GM04504 (cell line): ENCODE results near the gene APMAP.

Experiments
- DNase-seq: peaks from one replicate; pipeline ENCODE4 v3.0.0-alpha.2; 2012; ENCODE audit warnings: low read depth

The APMAP gene

DNA sequence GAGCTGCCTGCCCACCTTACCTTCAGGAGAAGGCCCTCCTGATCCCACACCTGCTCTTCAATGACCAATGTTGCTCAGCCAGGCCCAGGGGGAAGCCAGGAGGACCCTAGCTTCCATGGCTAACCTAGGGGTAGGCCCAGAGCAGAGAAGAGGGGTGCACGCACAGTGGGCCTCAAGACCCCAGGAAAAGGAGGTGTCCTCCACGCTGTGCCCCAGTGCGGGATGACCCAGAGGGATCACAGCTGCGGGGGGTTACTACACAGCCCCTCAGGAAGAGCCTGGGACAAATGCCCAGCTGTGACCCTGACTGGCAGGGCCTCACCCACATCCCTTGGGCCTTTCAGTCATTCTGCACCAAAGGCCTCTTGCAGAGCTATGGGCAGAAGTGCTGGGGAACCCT is 31.6 kb upstream of the APMAP start:
- DNase-seq: no peak

DNA sequence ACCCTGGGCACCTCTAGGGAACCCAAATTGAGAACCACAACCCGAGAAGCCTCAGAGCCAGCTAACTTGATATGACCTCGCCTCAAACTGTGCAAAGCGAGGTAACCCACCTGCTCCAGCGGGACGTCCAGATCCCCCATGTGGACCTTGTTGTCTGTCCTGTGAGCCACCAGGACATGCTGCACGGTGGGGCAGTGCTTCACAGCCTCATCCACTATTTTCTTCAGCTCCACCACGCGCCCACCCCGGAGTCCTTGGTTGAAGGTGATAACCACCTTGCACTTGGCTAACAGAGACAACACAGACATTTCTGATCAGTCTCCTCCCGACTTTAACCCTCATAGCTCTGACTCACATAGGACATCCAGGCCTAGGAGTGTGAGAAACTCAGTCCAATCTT is 30.8 kb upstream of the APMAP start:
- no peak for DNase-seq

DNA sequence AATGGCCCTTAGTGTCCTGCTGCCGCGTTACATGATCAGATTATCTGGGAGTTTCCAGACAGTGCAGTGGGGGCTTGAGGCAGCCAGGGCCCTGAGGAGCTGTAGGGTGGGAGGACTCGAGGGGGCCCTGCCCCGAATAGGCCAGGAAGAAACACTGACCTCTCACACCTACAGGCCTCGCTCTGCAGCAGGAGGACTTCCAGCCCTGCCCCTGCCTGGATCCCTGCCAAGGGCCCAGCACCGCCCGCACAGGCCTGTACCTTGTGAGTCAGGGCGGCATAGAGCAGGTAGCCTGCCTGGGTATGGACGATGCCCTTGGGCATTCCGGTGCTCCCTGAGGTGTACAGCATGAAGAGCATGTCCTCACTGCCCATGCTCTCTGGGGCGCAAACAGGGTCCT is 30.1 kb upstream of the APMAP start:
- no peak for DNase-seq

GRCh38 chr20:25021336-25021735 is 28.8 kb upstream of the APMAP start:
- DNase-seq: no peak

GRCh38 chr20:25020901-25021301 is 28.4 kb upstream of the APMAP start:
- DNase-seq: no peak

- DNase-seq: no peak
These were observed 27.8 kb upstream of the APMAP start for GRCh38 chr20:25020345-25020744.

- no peak for DNase-seq
These were observed 27.0 kb upstream of the APMAP start for GRCh38 chr20:25019381-25020155.

- no peak for DNase-seq
These were observed 26.3 kb upstream of the APMAP start for GRCh38 chr20:25018841-25019240.

DNA sequence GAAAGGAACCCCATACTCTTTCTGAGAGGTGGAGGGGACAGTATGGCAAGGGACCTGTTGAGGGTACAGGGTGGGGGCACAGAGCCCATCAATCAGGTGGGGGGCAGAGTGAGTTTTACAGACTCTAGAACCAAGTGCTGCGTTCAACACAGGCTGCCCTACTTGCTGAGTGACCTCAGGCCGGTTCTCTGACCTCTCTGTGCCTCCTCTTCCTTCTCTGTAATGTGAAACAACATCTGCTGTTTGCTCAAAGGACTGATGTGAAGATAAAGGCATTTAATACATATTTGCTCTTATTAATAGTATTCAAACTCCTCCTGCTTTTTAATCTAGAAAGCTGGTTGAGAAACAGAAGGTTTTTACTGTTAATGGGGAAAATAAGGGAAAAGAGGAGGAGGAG is 25.9 kb upstream of the APMAP start:
- DNase-seq: no peak

DNA sequence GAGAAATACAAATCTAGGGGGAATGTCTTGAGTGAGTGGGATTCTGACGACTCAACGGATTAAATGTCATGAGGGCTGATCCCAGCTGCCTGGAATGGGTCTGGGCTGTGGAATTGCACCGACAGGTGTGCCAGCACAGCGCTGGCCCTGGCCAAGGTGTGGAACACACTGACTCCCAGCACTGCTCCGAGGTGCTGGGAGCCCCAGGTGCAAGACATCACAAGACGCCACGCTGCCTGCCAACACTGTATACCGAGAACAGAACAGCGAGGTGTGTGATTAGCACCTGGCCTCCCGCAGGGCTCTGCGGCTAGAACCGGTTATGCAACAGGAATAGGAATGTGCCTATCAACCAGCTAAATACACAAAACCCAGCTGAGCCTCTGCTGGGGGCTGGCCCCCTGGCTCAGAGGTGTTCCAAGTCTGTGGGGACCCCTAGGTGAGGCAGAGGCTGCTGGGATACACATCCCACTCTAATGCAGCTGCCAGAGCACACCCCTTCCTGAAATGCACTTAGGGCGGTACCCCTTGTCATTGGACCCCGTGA is 24.8 kb upstream of the APMAP start:
- DNase-seq: no peak

GRCh38 chr20:25016471-25016870 is 23.9 kb upstream of the APMAP start:
- no peak for DNase-seq

GRCh38 chr20:25015986-25016385 is 23.4 kb upstream of the APMAP start:
- no peak for DNase-seq

DNA sequence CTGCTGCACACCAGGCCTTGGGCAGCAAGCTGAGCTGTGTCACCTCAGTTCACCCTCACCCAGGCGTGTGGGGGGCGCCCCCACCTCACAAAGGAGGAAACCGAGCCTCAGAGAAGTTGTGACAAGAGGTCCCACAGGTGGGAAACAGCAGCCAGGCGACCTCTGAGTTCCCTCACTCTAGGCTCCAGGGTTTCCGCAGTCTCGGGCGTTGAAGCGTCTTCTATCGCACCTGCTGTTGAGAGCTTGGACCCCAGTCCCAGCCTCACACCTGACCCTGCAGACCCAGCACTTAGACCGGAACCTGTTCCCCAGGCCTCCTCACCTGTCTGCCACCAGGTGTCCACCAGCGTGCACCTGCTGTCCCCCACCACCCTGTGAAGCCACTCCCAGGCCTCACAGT is 22.3 kb upstream of the APMAP start:
- no peak for DNase-seq

GRCh38 chr20:25013478-25014380 is 21.2 kb upstream of the APMAP start:
- DNase-seq: no peak

DNA sequence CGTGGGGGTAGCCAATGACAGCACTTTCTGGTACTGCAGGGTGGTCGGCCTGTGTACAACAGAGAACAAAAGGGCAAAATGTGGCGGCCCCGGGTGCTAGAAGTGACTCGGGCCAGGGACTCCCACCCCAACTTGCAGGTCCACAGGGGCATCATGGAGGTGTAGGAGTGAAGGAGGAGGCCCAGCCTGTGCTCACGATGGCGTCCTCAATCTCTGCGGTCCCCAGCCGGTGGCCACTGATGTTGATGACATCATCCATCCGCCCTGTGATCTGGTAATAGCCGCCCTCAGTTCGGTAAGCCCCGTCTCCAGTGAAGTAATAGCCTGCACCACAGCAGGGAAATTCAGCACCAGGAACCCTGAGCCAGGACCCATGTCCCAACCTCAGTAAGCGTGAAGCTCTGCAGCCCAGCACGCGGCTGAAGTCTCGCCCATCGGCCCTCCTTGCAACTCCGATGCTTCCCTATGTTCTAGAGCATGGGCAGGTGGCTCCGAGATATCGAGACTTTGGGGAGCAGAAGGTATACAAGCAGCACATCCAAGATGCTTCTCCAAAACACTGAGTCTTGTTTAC is 20.2 kb upstream of the APMAP start:
- DNase-seq: no peak

- DNase-seq: no peak
These were observed 19.3 kb upstream of the APMAP start for GRCh38 chr20:25011831-25012241.

DNA sequence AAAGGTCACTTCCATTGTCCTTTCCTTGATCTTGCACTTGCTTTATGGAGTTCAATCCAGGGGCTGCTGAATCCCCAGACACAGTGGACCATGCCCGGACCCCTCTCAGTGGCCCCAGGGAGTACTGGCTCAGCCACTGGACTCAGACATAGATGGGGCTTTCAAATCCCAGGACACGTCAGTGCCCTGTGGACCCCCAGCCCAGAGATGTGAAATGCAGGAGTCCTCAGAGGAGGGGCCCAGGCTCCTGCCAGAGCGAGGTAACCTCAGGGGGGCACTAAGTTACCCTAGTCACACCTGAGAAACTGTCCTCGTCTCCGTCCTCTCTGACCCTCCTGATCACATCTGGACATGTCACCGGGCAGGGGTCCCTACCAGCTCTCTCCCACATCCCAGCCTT is 18.7 kb upstream of the APMAP start:
- DNase-seq: no peak

DNA sequence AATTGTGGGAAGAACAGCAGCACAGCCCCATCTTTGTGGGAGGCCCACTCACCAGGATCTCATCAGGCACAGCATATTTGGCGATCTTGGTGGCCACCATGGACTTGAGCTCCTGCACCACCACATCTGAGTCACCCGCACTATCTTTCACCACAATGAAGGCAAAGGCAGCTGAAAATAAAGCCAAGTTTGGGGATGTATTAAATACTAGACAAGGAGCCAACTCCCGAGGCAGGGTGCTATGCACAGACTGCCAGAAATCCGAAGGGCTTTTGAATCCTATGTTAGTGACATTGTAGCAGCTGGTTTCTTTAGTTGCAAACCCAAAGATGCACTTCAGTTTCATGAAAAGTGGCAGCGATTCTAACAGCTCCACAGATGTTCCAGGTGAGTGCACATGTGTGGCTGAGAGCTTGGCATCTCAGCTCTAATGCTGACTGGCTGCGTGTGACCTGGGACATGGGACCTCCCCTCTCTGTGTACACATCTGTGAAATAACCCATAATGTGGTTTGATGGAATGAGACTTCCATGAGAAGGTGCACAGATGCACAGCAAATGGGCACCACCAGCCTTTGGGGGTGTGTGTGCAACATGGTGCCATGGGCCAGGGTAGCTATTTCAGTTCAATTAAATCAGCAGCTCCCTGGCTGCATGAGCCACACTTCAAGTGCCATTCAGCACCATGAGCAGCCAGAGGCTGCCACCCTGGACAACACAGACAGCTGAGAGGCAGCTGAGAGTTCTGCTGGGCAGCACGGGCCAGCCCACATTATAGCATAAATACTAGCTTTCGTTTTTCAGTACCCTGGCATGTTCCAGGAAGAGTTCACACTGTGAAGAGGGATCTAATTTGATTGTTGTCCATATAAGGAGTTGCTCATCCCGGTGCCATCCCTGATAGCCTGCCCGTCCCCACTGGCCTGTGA is 16.9 kb upstream of the APMAP start:
- no peak for DNase-seq

GRCh38 chr20:25008388-25009217 is 16.1 kb upstream of the APMAP start:
- DNase-seq: no peak

DNA sequence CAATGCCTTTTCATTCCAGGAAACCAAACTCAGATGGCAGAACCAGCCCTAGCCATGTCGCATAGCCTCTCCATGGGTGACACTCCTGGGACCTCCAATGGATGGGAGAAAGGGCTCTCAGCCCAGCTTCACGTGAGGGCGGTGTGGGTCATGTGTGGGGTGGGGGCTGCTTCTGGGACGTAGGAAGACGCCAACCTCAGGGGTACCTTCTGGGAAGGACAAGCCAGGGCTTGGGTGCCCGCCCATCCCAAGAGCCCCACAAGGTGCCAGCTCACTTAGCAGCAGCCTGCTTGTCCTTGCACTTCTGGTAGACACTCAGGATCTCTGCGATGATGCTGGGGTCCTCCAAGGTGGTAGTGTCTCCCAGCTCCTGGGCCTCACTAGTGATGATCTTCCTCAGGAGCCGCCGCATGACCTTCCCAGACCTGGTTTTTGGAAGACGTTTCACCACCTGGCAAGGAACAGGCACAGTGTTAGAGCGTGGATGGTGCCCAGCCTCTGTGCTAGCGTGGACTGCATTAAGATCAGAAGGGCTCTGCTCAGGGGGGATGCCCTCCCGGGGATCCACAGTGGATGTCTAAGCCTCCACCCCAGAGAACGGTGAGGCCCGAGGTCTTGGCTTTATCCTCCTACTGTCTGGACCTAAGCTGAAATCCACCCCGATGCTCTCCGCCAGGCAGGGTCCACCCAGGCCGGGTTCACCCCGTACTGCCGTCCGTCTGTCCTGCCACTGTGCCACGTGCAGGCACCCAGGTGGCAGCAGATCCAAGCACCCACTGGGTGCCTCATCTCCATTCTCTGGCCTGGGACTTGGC is 15.1 kb upstream of the APMAP start:
- no peak for DNase-seq
